Measurements from ENCODE around the gene BMPR1A. TPM values are rescaled to one million over a fixed set of nuclear protein-coding genes. Genes with fewer than 3 reads are reported as not detected.
A peak's percentile ranks its signal among the peaks of the same experiment; 100 is the strongest.

Gene BMPR1A
- total RNA-seq (2014; rRNA removed; shearing (Covaris generic)) (35.5 and 41.7 TPM in 2 replicates), polyA plus RNA-seq (2016; fragmentation: Nextera tagmentation; extraction: Ambion mirVana) (15.5 and 16.5 TPM in 2 replicates)

GRCh38 chr10:86756511-86757112 is at the start of gene BMPR1A:
TSS of gene BMPR1A (plus strand) at chr10:86756619. CDS start at chr10:86876019, 119,400 bp downstream.
- Histone ChIP-seq H3K4me3 (peak within 1 kb of the TSS; percentile 88), H3K79me2 (ENCODE audit: insufficient read depth) (peaks cover 81% of the 10 kb centered on the region), H3K4me1 (ENCODE audit: insufficient read depth) (peaks cover 11% of the 10 kb centered on the region; the same call in 1 of the 2 replicates), H2AFZ (peak within 1 kb of the TSS; percentile 79), H3K27me3 (replicated peaks; ENCODE audit: insufficient read depth) (no peaks in the 10 kb centered on the region), H3K27ac (peak within 1 kb of the TSS; percentile 99), H3K9me3 (ENCODE audit: low read depth) (no peaks in the 10 kb centered on the region), H3K4me2 (ENCODE audit: unreplicated experiment) (peak within 1 kb of the TSS; percentile 99), H3F3A (ENCODE audit: insufficient read depth) (peaks cover 19% of the 10 kb centered on the region), H3K36me3 (ENCODE audit: low read depth) (no peaks in the 10 kb centered on the region), H4K20me1 (ENCODE audit: insufficient read depth) (0 out of 2 replicates have a peak, but pooled peaks cover 14% of the 10 kb centered on the region), H3K9me2 (ENCODE audit: insufficient read depth) (no peaks in the 10 kb centered on the region; the same call in 1 of the 2 replicates), H3K9ac (peak within 1 kb of the TSS; percentile 99)
- TF ChIP-seq EZH2phosphoT487 (IDR thresholded peaks at IDR 0.05; ENCODE audit: insufficient read depth, low read depth) (no peak), EZH2 (IDR thresholded peaks at IDR 0.05; ENCODE audit: insufficient read depth, poor library complexity, severe bottlenecking) (no peak)
- no peak for DNase-seq
- in situ Hi-C loops (cut with MboI) = no loop called here
- WGBS, 2 experiments (ENCODE audit: low coverage in 1 of 2, low lambda C conversion rate in 2 of 2, missing lambda C conversion rate in 2 of 2) = 0 to 2% methylated on average over 12 to 61 of the region's 85 CpGs

GRCh38 chr10:86706977-86707376 is 49.4 kb upstream of the BMPR1A start:
- Histone ChIP-seq H4K20me1 (ENCODE audit: insufficient read depth) (no peaks in the 10 kb centered on the region), H3K27me3 (replicated peaks; ENCODE audit: insufficient read depth) (no peaks in the 10 kb centered on the region), H3F3A (ENCODE audit: insufficient read depth) (no peaks in the 10 kb centered on the region), H3K4me1 (ENCODE audit: insufficient read depth) (peaks cover 6% of the 10 kb centered on the region; the same call in 1 of the 2 replicates), H3K4me3 (no peak overlapping the region), H3K9ac (no peak overlapping the region), H3K9me2 (ENCODE audit: insufficient read depth) (no peaks in the 10 kb centered on the region), H3K4me2 (ENCODE audit: unreplicated experiment) (no peak overlapping the region), H2AFZ (no peak overlapping the region), H3K9me3 (ENCODE audit: low read depth) (no peaks in the 10 kb centered on the region), H3K79me2 (ENCODE audit: insufficient read depth) (no peaks in the 10 kb centered on the region), H3K27ac (no peak overlapping the region), H3K36me3 (ENCODE audit: low read depth) (no peaks in the 10 kb centered on the region)
- in situ Hi-C loops (cut with MboI) = loop anchor here (10.0 kb wide), 1 partner anchor 198 kb away; no protein-coding TSS in a partner anchor
- TF ChIP-seq EZH2 (IDR thresholded peaks at IDR 0.05; ENCODE audit: insufficient read depth, poor library complexity, severe bottlenecking) = no peak
- TF ChIP-seq EZH2phosphoT487 (IDR thresholded peaks at IDR 0.05; ENCODE audit: insufficient read depth, low read depth) = no peak
- 85 to 94% methylated on average over 1 of the region's 1 CpG for WGBS, 2 experiments (ENCODE audit: low coverage in 1 of 2, low lambda C conversion rate in 2 of 2, missing lambda C conversion rate in 2 of 2)
- no peak for DNase-seq

GRCh38 chr10:86707505-86707904 is 48.9 kb upstream of the BMPR1A start:
- Histone ChIP-seq H3K9me2 (ENCODE audit: insufficient read depth) (no peaks in the 10 kb centered on the region), H2AFZ (no peak overlapping the region), H4K20me1 (ENCODE audit: insufficient read depth) (no peaks in the 10 kb centered on the region), H3K4me2 (ENCODE audit: unreplicated experiment) (no peak overlapping the region), H3K4me1 (ENCODE audit: insufficient read depth) (peaks cover 6% of the 10 kb centered on the region; the same call in 1 of the 2 replicates), H3K9ac (no peak overlapping the region), H3F3A (ENCODE audit: insufficient read depth) (no peaks in the 10 kb centered on the region), H3K27me3 (replicated peaks; ENCODE audit: insufficient read depth) (no peaks in the 10 kb centered on the region), H3K79me2 (ENCODE audit: insufficient read depth) (no peaks in the 10 kb centered on the region), H3K4me3 (no peak overlapping the region), H3K36me3 (ENCODE audit: low read depth) (no peaks in the 10 kb centered on the region), H3K27ac (no peak overlapping the region), H3K9me3 (ENCODE audit: low read depth) (no peaks in the 10 kb centered on the region)
- no peak for TF ChIP-seq EZH2 (IDR thresholded peaks at IDR 0.05; ENCODE audit: insufficient read depth, poor library complexity, severe bottlenecking)
- TF ChIP-seq EZH2phosphoT487 (IDR thresholded peaks at IDR 0.05; ENCODE audit: insufficient read depth, low read depth) = no peak
- WGBS, 2 experiments (ENCODE audit: low coverage in 1 of 2, low lambda C conversion rate in 2 of 2, missing lambda C conversion rate in 2 of 2) = 66 to 76% methylated on average over 4 of the region's 4 CpGs
- no peak for DNase-seq
- in situ Hi-C loops (cut with MboI) = loop anchor here (10.0 kb wide), 1 partner anchor 197 kb away; no protein-coding TSS in a partner anchor

GRCh38 chr10:86708068-86708782 is 48.2 kb upstream of the BMPR1A start:
- Histone ChIP-seq H3K27me3 (replicated peaks; ENCODE audit: insufficient read depth) (no peaks in the 10 kb centered on the region), H3K27ac (no peak overlapping the region), H3K9me2 (ENCODE audit: insufficient read depth) (no peaks in the 10 kb centered on the region), H3F3A (ENCODE audit: insufficient read depth) (no peaks in the 10 kb centered on the region), H2AFZ (no peak overlapping the region), H3K4me2 (ENCODE audit: unreplicated experiment) (no peak overlapping the region), H3K4me1 (ENCODE audit: insufficient read depth) (peaks cover 6% of the 10 kb centered on the region; the same call in 1 of the 2 replicates), H3K36me3 (ENCODE audit: low read depth) (no peaks in the 10 kb centered on the region), H3K79me2 (ENCODE audit: insufficient read depth) (no peaks in the 10 kb centered on the region), H3K9ac (no peak overlapping the region), H3K4me3 (no peak overlapping the region), H4K20me1 (ENCODE audit: insufficient read depth) (no peaks in the 10 kb centered on the region), H3K9me3 (ENCODE audit: low read depth) (no peaks in the 10 kb centered on the region)
- in situ Hi-C loops (cut with MboI) = loop anchor here (10.0 kb wide), 1 partner anchor 197 kb away; no protein-coding TSS in a partner anchor
- no peak for DNase-seq
- TF ChIP-seq EZH2 (IDR thresholded peaks at IDR 0.05; ENCODE audit: insufficient read depth, poor library complexity, severe bottlenecking) = no peak
- no peak for TF ChIP-seq EZH2phosphoT487 (IDR thresholded peaks at IDR 0.05; ENCODE audit: insufficient read depth, low read depth)
- 84 to 89% methylated on average over 8 of the region's 8 CpGs for WGBS, 2 experiments (ENCODE audit: low coverage in 1 of 2, low lambda C conversion rate in 2 of 2, missing lambda C conversion rate in 2 of 2)

Measured in GM23248 (cell line).